Right ventricle myocardium inferior (tissue), 1 donor: ENCODE measurements around the gene ABCG1. TPM values are rescaled to one million over a fixed set of nuclear protein-coding genes. Genes with fewer than 3 reads are reported as not detected.

Experiments
- ATAC-seq: fragments of 200-7000 bp; cut with Tn5 transposase; one replicate; pipeline ENCODE4 v1.9.1; 2020; ENCODE audit warnings: mild to moderate bottlenecking, moderate library complexity
- DNase-seq: peaks from one replicate; pipeline ENCODE4 v3.0.0; 2021; ENCODE audit errors: missing footprints
- intact Hi-C: fragments of 100-400 bp; cut with DNase I; formaldehyde crosslinking; loops from one replicate; pipeline ENCODE4 v1.11.0; 2022
- total RNA-seq: library from RNA; stranded (reverse); fragmentation: NEBNext Ultra II Directional; extraction: Animal tissue kit (Norgen Biotek cat#: 25700); gene quantifications from one replicate; pipeline ENCODE4 v1.2.1, GENCODE V29; 2021
- donor health status: DM: no; HTN: yes; CAD: no; lungs with severe emphysema.

Gene ABCG1
- total RNA-seq, 1 donor from 2014 or later = 9.0 TPM

- intact Hi-C loops = loop anchor here (5.0 kb wide), 1 partner anchor 140 kb away; no protein-coding TSS in a partner anchor
- ATAC-seq (no peak), DNase-seq (no peak)
Observed at GRCh38 chr21:42307106-42307505, 88.2 kb downstream of the ABCG1 start.

- intact Hi-C loops = loop anchor here (5.0 kb wide), 1 partner anchor 141 kb away; no protein-coding TSS in a partner anchor
- no peak for ATAC-seq
- no peak for DNase-seq
Observed at GRCh38 chr21:42308161-42308913, 89.4 kb downstream of the ABCG1 start.

- intact Hi-C loops = loop anchor here (5.0 kb wide), 1 partner anchor 142 kb away; no protein-coding TSS in a partner anchor
- ATAC-seq = no peak
- DNase-seq = no peak
Observed at GRCh38 chr21:42308914-42309752, 90.2 kb downstream of the ABCG1 start.

- no peak for DNase-seq
- ATAC-seq = peak; percentile 33
- intact Hi-C loops = loop anchor here (5.0 kb wide), 1 partner anchor 142 kb away; no protein-coding TSS in a partner anchor
Observed at GRCh38 chr21:42309753-42310213, 90.8 kb downstream of the ABCG1 start.

- intact Hi-C loops = no loop called here
- no peak for DNase-seq
- ATAC-seq = no peak
Observed at GRCh38 chr21:42310411-42311001, 91.6 kb downstream of the ABCG1 start.

GRCh38 chr21:42311160-42311559, 92.2 kb downstream of the ABCG1 start:
- intact Hi-C loops = no loop called here
- DNase-seq = no peak
- ATAC-seq = no peak

- intact Hi-C loops = no loop called here
- DNase-seq (no peak), ATAC-seq (peak; percentile 42)
Observed at GRCh38 chr21:42311816-42312625, 93.1 kb downstream of the ABCG1 start.

GRCh38 chr21:42312626-42313104, 93.7 kb downstream of the ABCG1 start:
- ATAC-seq (no peak), DNase-seq (no peak)
- intact Hi-C loops = no loop called here

GRCh38 chr21:42313501-42313969, 94.6 kb downstream of the ABCG1 start:
- intact Hi-C loops = no loop called here
- DNase-seq (no peak), ATAC-seq (no peak)

- DNase-seq (no peak), ATAC-seq (no peak)
- intact Hi-C loops = no loop called here
Observed at GRCh38 chr21:42314616-42315295, 95.8 kb downstream of the ABCG1 start.

- DNase-seq (no peak), ATAC-seq (no peak)
- intact Hi-C loops = no loop called here
Observed at GRCh38 chr21:42315296-42315891, 96.5 kb downstream of the ABCG1 start, which contains the start of gene TFF3. Gene TFF3 (minus strand): TSS chr21:42315409. CDS start chr21:42315374, 35 bp downstream.

GRCh38 chr21:42316891-42317290, 98.0 kb downstream of the ABCG1 start:
- ATAC-seq (no peak), DNase-seq (no peak)
- intact Hi-C loops = no loop called here

- ATAC-seq (no peak), DNase-seq (no peak)
- intact Hi-C loops = no loop called here
Observed at GRCh38 chr21:42317341-42317741, 98.4 kb downstream of the ABCG1 start.

GRCh38 chr21:42317826-42318746, 99.1 kb downstream of the ABCG1 start:
- no peak for DNase-seq
- no peak for ATAC-seq
- intact Hi-C loops = no loop called here

- DNase-seq (peak; percentile 83), ATAC-seq (no peak)
- intact Hi-C loops = no loop called here
Observed at GRCh38 chr21:42319376-42319775, 100.4 kb downstream of the ABCG1 start.

- intact Hi-C loops = no loop called here
- DNase-seq (no peak), ATAC-seq (no peak)
Observed at GRCh38 chr21:42319851-42320572, 101.1 kb downstream of the ABCG1 start.
